ENCODE data around the gene CR2.
"Not testable (repeated sequence)": the region's sequence is repeated elsewhere in the genome, so short reads cannot be mapped to it uniquely, and the experiment has no call there.

CR2 gene

GRCh38 chr1:207514890-207515289 lies 60.8 kb downstream of the CR2 start:
- DNase-seq, result no peak

- DNase-seq, result no peak
Observed at GRCh38 chr1:207516729-207517128, 62.6 kb downstream of the CR2 start.

GRCh38 chr1:207518608-207519236 lies 64.6 kb downstream of the CR2 start:
- DNase-seq, result no peak

- DNase-seq, result no peak
Observed at GRCh38 chr1:207519505-207520399, 65.6 kb downstream of the CR2 start.

- not testable (repeated sequence) for DNase-seq
Observed at GRCh38 chr1:207520400-207521345, 66.5 kb downstream of the CR2 start.

- DNase-seq, result not testable (repeated sequence)
Observed at GRCh38 chr1:207525239-207525638, 71.1 kb downstream of the CR2 start.

DNA sequence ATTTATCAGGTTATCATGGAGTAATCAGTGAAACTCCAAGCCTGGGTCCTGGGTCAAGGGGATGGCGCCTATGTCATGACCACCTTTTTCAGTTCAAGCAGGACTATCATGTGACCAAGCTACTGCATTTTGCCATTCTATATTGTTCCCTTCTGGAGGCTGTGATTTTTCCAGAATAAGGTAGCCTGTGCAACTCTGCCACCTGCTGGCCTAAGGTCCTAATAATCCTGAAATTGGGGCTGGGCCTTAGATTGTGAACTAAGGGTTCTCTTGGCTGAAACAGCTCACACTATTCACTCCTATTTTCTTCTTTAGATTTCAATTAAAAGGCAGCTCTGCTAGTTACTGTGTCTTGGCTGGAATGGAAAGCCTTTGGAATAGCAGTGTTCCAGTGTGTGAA lies 74.3 kb downstream of the CR2 start:
- not testable (repeated sequence) for DNase-seq

- not testable (repeated sequence) for DNase-seq
Observed at GRCh38 chr1:207536263-207536662, 82.1 kb downstream of the CR2 start.
